ENCODE results near the gene DPH2. TPM values are rescaled to one million over a fixed set of nuclear protein-coding genes. Genes with fewer than 3 reads are reported as not detected.

DPH2 gene
- total RNA-seq, 2 experiments from 2014 or later = 28.6 to 42.1 TPM

DNA sequence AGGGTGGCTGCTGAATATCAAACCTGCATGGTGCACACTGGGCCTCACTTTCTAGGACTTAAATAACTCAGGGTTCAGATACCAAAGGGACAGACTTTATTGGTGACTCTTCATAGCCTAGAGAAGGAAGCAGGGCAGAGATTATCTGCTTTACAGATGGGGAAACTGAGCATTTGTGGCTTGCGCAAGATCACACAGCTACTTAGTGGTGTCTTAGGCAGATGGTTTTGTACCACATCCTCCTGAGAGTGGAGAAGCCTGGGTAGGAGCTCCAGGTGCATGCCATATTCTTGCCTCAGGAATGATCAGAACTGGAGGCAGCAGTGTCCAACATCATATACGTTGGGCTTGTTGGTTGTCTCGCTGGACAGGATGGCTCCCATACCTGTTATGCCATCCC lies 6.8 kb upstream of the DPH2 start:
- Histone ChIP-seq H3K9me3 (ENCODE audit: low read length) (no peaks in the 10 kb centered on the region), H2AFZ (ENCODE audit: low read length) (no peak overlapping the region), H3K4me2 (ENCODE audit: low read length) (no peak overlapping the region), H4K20me1 (ENCODE audit: insufficient read depth, low read length) (no peaks in the 10 kb centered on the region), H3K4me1 (ENCODE audit: insufficient read depth, low read length, poor library complexity, severe bottlenecking) (no peaks in the 10 kb centered on the region), H3K27ac (ENCODE audit: low read depth, low read length, poor library complexity, severe bottlenecking) (no peak overlapping the region), H3K4me3 (ENCODE audit: low read depth, low read length, poor library complexity, severe bottlenecking) (no peak overlapping the region), H3K9me2 (ENCODE audit: insufficient read depth, low read length) (no peaks in the 10 kb centered on the region), H3K79me2 (ENCODE audit: insufficient read depth, low read depth, low read length) (no peaks in the 10 kb centered on the region), H3K36me3 (ENCODE audit: insufficient read depth, low read length) (peaks cover 11% of the 10 kb centered on the region; the same call in 1 of the 2 replicates)
- TF ChIP-seq, protein P1, sequence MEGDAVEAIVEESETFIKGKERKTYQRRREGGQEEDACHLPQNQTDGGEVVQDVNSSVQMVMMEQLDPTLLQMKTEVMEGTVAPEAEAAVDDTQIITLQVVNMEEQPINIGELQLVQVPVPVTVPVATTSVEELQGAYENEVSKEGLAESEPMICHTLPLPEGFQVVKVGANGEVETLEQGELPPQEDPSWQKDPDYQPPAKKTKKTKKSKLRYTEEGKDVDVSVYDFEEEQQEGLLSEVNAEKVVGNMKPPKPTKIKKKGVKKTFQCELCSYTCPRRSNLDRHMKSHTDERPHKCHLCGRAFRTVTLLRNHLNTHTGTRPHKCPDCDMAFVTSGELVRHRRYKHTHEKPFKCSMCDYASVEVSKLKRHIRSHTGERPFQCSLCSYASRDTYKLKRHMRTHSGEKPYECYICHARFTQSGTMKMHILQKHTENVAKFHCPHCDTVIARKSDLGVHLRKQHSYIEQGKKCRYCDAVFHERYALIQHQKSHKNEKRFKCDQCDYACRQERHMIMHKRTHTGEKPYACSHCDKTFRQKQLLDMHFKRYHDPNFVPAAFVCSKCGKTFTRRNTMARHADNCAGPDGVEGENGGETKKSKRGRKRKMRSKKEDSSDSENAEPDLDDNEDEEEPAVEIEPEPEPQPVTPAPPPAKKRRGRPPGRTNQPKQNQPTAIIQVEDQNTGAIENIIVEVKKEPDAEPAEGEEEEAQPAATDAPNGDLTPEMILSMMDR (conservative IDR thresholded peaks at IDR 0.05; ENCODE audit: low read length) = no peak
- no peak for TF ChIP-seq EZH2phosphoT487 (IDR thresholded peaks at IDR 0.05; ENCODE audit: borderline replicate concordance, low read depth, low read length)
- CTCF ChIA-PET (ENCODE audit: unreplicated experiment) = no interaction called here
- no peak for DNase-seq (ENCODE audit: low spot score)
- intact Hi-C loops (cut with micrococcal nuclease; ENCODE audit: unreplicated experiment) = no loop called here
- no TSS peak for BruUV-seq (replicated peaks)
- POLR2A ChIA-PET = no interaction called here

DNA sequence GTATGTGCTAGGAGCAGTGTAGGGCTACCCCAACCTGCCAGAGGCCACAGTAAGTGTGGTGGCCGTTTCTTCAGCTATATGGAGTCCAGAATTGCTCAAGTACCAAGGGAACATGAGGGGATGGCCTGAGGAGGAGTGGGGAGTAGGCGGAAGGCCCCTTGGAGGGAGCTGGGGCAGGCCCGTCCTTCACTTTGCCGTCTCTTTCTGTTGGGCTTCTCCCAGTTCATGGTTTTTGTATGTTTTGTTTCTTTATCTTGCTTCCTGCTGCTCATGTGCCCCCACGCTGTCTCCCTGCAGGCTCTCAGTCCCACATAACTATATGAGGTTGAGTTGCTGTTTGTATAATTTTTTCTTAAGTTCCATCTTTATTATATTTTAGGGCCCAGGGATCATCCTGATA lies 5.9 kb upstream of the DPH2 start:
- H3K9me3 ChIP-seq (ENCODE audit: low read length) = no peaks in the 10 kb centered on the region
- no peaks in the 10 kb centered on the region for H3K4me1 ChIP-seq (ENCODE audit: insufficient read depth, low read length, poor library complexity, severe bottlenecking)
- no peaks in the 10 kb centered on the region for H4K20me1 ChIP-seq (ENCODE audit: insufficient read depth, low read length)
- BruUV-seq (replicated peaks) = no TSS peak
- ChIA-PET CTCF (ENCODE audit: unreplicated experiment) (interaction anchor here (0.7 kb wide), 1 partner anchor 77 kb away, joined by 4 read pairs; no protein-coding TSS in a partner anchor), POLR2A (no interaction called here)
- no peaks in the 10 kb centered on the region for H3K79me2 ChIP-seq (ENCODE audit: insufficient read depth, low read depth, low read length)
- H3K4me3 ChIP-seq (ENCODE audit: low read depth, low read length, poor library complexity, severe bottlenecking) = no peak overlapping the region
- no peak overlapping the region for H3K27ac ChIP-seq (ENCODE audit: low read depth, low read length, poor library complexity, severe bottlenecking)
- intact Hi-C loops (cut with micrococcal nuclease; ENCODE audit: unreplicated experiment) = no loop called here
- no peak for TF ChIP-seq EZH2phosphoT487 (IDR thresholded peaks at IDR 0.05; ENCODE audit: borderline replicate concordance, low read depth, low read length)
- TF ChIP-seq, protein P1 (conservative IDR thresholded peaks at IDR 0.05; ENCODE audit: low read length) = no peak
- DNase-seq (ENCODE audit: low spot score) = no peak
- no peak overlapping the region for H3K4me2 ChIP-seq (ENCODE audit: low read length)
- H2AFZ ChIP-seq (ENCODE audit: low read length) = no peak overlapping the region
- H3K36me3 ChIP-seq (ENCODE audit: insufficient read depth, low read length) = peaks cover 7% of the 10 kb centered on the region; the same call in 1 of the 2 replicates
- H3K9me2 ChIP-seq (ENCODE audit: insufficient read depth, low read length) = no peaks in the 10 kb centered on the region

DNA sequence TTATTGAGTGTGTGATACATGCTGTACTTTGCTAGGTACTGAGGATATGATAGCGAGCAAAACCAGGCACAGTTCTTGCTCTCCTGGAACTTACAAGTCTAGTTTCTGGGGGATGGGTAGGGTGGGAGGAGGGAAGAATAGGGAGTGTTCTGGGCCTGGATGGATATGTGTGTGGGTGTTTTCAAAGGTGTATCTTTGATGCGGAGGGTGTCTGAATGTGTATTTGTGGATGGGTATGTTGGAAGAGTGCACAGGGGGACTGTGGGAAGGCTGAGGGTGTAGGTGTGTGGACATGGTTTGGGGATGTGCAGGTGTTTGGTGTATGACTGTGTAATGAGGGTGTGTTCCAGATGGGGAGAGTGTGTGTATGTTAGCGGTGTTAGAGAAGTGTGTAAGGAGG lies 4.5 kb upstream of the DPH2 start:
- Histone ChIP-seq H3K27ac (ENCODE audit: low read depth, low read length, poor library complexity, severe bottlenecking) (no peak overlapping the region), H3K4me2 (ENCODE audit: low read length) (no peak overlapping the region), H3K4me3 (ENCODE audit: low read depth, low read length, poor library complexity, severe bottlenecking) (no peak overlapping the region), H2AFZ (ENCODE audit: low read length) (no peak overlapping the region), H3K9me2 (ENCODE audit: insufficient read depth, low read length) (no peaks in the 10 kb centered on the region), H3K9me3 (ENCODE audit: low read length) (no peaks in the 10 kb centered on the region), H4K20me1 (ENCODE audit: insufficient read depth, low read length) (no peaks in the 10 kb centered on the region), H3K79me2 (ENCODE audit: insufficient read depth, low read depth, low read length) (peaks cover 3% of the 10 kb centered on the region; the same call in 1 of the 2 replicates), H3K4me1 (ENCODE audit: insufficient read depth, low read length, poor library complexity, severe bottlenecking) (no peaks in the 10 kb centered on the region), H3K36me3 (ENCODE audit: insufficient read depth, low read length) (peaks cover 7% of the 10 kb centered on the region; the same call in 1 of the 2 replicates)
- intact Hi-C loops (cut with micrococcal nuclease; ENCODE audit: unreplicated experiment) = no loop called here
- no peak for TF ChIP-seq EZH2phosphoT487 (IDR thresholded peaks at IDR 0.05; ENCODE audit: borderline replicate concordance, low read depth, low read length)
- TF ChIP-seq, protein P1 (conservative IDR thresholded peaks at IDR 0.05; ENCODE audit: low read length) = no peak
- DNase-seq (ENCODE audit: low spot score) = no peak
- no TSS peak for BruUV-seq (replicated peaks)
- ChIA-PET CTCF (ENCODE audit: unreplicated experiment) (no interaction called here), POLR2A (no interaction called here)

All from OCI-LY7 (cell line).